Neutrophil (primary cell): Measurements from ENCODE around the gene FGF8.

Experiments used
- H3K27ac ChIP-seq: fragments of 200-600 bp; sonication (generic); 2 replicates; pipeline ENCODE4 v1.5.1; 2016; ENCODE audit warnings: mild to moderate bottlenecking, moderate library complexity
- H3K27me3 ChIP-seq: fragments of 200-600 bp; sonication (generic); 2 replicates; pipeline ENCODE4 v1.6.0; 2016; ENCODE audit warnings: mild to moderate bottlenecking
- H3K36me3 ChIP-seq: fragments of 200-600 bp; sonication (generic); 2 replicates; pipeline ENCODE4 v1.5.1; 2017
- H3K4me1 ChIP-seq, 2 experiments: fragments of 200-600 bp in 1 of 2; sonication (generic) in 1 of 2; 1 replicate in 1 of 2; 2 replicates in 1 of 2; pipeline versions ENCODE4 v1.5.1 to v1.6.1; 2013 to 2016; ENCODE audit warnings: low read depth in 1 of 2, low read length in 1 of 2, mild to moderate bottlenecking in 1 of 2, moderate library complexity in 1 of 2; ENCODE audit not compliant: control insufficient read depth in 1 of 2, insufficient read depth in 1 of 2
- H3K4me3 ChIP-seq, 2 experiments: fragments of 200-600 bp in 1 of 2; sonication (generic) in 1 of 2; 1 replicate in 1 of 2; 2 replicates in 1 of 2; pipeline ENCODE4 v1.5.1; 2013 to 2016; ENCODE audit warnings: low read depth in 1 of 2, low read length in 1 of 2, mild to moderate bottlenecking in 1 of 2, moderate library complexity in 1 of 2
- H3K9me3 ChIP-seq: fragments of 200-600 bp; sonication (generic); 2 replicates; pipeline ENCODE4 v1.5.1; 2016
- TF ChIP-seq, protein P1 (sequence below): fragments of 200-600 bp; sonication (generic); IDR thresholded peaks from 2 replicates; pipeline ENCODE4 v1.5.1; 2016; ENCODE audit warnings: antibody characterized with exemption

The FGF8 gene

DNA sequence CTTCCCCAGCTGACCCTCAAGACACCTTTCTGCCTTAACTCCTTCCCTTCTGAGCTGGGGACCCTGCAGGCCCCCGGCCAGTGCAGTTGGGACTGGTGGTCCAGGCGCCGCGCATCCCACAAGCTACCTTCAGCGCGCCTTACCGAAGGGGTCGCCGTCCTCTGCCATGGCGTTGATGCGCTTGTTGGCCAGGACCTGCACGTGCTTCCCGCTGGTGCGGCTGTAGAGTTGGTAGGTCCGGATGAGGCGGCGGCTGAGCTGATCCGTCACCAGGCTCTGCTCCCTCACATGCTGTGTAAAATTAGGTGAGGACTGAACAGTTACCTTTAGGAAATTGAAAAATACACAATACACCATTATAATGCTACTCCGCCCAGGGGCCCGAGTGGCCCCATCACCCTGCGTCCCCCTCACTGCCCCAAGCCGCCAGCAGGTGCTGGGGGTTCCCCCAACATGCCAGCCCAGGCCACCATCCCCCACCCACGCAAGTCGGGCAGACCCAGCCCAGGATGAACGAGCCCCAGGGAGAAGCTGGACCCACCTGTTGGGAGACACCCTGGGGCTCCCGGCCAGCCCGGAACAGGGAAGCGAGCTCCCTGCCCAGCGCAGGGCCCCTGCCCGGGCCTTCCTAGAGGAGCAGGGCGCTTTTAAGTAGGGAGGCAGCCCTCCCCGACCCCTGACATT lies 1.2 kb downstream of the FGF8 start:
- Histone ChIP-seq H3K27me3 (peaks cover 99% of the 10 kb centered on the region), H3K36me3 (peaks cover 3% of the 10 kb centered on the region), H3K27ac (no peak overlapping the region), H3K9me3 (no peaks in the 10 kb centered on the region), H3K4me3 (no peak overlapping the region), H3K4me1 (peaks cover 12% of the 10 kb centered on the region in 2 experiments)
- TF ChIP-seq, protein P1, sequence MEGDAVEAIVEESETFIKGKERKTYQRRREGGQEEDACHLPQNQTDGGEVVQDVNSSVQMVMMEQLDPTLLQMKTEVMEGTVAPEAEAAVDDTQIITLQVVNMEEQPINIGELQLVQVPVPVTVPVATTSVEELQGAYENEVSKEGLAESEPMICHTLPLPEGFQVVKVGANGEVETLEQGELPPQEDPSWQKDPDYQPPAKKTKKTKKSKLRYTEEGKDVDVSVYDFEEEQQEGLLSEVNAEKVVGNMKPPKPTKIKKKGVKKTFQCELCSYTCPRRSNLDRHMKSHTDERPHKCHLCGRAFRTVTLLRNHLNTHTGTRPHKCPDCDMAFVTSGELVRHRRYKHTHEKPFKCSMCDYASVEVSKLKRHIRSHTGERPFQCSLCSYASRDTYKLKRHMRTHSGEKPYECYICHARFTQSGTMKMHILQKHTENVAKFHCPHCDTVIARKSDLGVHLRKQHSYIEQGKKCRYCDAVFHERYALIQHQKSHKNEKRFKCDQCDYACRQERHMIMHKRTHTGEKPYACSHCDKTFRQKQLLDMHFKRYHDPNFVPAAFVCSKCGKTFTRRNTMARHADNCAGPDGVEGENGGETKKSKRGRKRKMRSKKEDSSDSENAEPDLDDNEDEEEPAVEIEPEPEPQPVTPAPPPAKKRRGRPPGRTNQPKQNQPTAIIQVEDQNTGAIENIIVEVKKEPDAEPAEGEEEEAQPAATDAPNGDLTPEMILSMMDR: no peak

DNA sequence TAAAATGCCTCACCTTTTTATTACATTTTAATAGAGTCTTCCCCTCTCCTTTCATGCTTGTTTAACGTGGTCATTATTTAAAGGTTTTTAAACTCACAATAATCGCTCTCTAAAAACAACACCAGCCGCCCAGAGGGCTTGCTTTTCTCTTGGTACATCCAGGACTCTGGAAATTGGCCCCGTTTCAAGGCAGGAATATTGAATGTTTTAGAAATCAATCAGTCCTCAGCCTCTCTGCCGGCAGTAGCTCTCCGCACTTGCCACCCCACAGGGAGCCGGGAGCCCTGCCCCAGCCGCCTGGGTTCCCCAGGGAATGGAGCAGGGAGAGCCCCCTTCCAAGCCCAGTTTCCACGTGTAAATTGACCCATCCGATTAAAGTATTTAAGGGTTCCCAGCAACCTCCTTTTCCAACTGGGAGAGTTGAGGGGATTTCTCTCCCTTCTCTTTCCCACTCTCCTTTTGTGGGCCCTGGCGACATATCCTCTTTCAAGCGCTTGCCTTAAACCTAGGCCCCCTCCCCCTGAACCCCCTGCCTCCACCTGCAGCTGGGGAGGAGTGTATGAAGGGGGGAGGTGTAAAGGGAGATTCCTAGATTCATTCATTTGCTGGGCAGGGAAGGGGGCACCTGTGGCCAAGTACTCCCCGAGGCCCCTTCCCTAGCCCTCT lies 1.9 kb downstream of the FGF8 start:
- no peak overlapping the region for H3K27ac ChIP-seq
- H3K36me3 ChIP-seq: peaks cover 3% of the 10 kb centered on the region
- TF ChIP-seq, protein P1: no peak
- peaks cover 99% of the 10 kb centered on the region for H3K27me3 ChIP-seq
- peaks cover 5 to 6% of the 10 kb centered on the region in 2 experiments for H3K4me1 ChIP-seq
- no peak overlapping the region for H3K4me3 ChIP-seq
- H3K9me3 ChIP-seq: no peaks in the 10 kb centered on the region

DNA sequence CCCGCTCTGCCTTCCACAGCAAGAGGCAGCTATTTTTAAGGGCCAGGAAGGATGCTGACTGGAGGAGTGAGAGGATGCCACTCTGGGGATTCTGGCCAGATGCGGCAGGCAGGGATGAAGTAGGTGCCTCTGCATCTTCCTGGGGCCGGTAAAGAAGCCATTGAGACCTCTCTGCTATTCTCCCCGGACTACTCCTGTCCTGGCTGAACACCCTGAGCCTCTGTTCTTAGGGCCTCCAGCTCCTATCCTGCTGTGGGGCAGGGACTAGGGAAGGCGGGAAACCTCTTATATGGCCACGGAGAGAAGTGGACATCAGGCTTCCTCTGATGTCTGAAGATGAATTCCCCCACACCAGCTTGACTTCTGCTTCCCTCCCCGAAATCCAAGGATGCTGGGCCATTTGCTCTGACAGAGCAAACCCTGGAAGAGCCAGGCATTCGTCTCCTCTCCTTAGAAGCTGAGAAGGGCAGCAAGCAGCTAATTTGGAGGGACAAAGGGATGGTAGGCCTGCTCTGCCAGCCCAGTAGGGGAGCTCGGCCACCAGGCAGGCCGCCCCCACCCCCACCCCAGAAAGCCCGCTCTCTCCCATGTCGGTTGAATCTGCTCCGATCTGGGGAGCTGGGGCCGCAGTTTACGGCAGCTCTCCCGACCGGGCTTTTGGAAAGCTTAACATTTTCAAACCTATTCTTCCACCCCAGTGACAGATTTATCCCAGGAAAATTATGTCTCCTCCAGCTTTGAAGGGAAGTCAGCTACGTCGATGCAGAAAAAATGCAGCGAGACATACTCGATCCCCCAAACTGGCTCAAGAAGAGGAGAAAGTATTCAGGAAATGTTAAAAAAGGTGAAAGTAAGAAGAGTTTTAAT lies 2.8 kb downstream of the FGF8 start:
- TF ChIP-seq, protein P1: no peak
- Histone ChIP-seq H3K4me1 (no peaks in the 10 kb centered on the region), H3K9me3 (no peaks in the 10 kb centered on the region), H3K4me3 (no peak overlapping the region), H3K27ac (no peak overlapping the region), H3K27me3 (peaks cover 99% of the 10 kb centered on the region), H3K36me3 (peaks cover 3% of the 10 kb centered on the region)

DNA sequence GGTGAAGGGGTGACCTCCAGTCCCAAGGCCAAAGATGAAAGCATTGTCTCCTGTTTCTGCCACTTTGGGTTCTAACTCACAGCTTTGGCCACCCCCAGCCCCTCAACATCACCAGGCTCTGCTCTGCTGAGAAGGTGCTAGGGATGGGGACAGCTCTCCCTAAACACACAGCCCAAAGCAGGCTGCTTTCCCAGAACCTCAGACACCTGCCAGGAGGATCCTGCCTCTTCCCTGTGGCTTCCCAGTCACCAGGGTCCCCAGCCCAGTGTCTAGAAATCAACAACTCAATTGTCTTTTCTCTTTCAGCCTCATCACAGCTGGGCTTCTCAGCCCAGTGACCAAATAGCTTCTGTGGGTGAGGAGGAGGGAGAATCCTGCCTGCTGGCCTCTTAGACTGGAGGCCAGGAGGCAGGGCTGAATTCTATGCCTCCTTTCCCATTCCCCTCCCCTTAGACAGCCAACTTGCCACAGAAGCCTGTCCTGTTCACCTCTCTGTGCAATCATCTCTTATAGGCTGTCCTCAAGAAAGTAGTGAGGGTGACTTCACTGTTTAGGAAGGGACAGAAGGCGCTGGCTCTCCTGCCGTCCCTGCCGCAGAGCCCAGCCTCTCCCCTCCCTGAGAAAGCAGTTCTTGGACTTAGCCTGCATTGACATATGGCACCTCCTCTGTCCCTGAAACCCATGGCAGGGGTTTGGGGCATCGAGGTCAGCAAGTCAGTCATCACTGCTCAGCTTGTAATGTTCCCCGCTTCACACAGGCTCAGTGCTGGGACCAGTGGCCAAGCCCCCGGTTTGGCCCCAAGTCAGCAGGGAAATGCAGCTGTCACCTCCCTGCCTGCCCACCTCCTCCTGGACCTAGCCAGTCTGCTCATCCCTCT lies 3.7 kb downstream of the FGF8 start:
- Histone ChIP-seq H3K9me3 (no peaks in the 10 kb centered on the region), H3K27me3 (peaks cover 99% of the 10 kb centered on the region), H3K4me3 (no peak overlapping the region), H3K27ac (no peak overlapping the region), H3K36me3 (no peaks in the 10 kb centered on the region), H3K4me1 (no peaks in the 10 kb centered on the region)
- TF ChIP-seq, protein P1: no peak

DNA sequence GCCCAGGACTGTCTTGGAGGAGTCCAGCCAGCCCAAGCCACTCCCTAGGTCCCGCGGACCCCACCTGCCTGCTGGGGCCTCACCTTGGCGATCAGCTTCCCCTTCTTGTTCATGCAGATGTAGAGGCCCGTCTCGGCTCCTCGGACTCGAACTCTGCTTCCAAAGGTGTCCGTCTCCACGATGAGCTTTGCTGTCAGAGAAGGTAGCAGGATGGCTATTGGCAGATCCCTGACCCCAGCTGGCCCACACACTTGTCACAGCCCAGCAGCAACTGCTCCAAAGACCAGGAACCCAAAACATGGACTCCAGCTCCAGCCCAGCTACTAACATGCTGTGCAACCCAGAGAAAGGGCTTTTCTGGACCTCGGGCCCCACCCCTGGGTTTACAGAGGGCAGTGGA lies 4.5 kb downstream of the FGF8 start:
- Histone ChIP-seq H3K9me3 (no peaks in the 10 kb centered on the region), H3K27me3 (peaks cover 99% of the 10 kb centered on the region)
- TF ChIP-seq, protein P1: no peak

More for the DNA sequence above, 4.5 kb downstream of the FGF8 start:
- no peaks in the 10 kb centered on the region for H3K36me3 ChIP-seq
- H3K4me1 ChIP-seq: no peaks in the 10 kb centered on the region
- no peak overlapping the region for H3K4me3 ChIP-seq
- no peak overlapping the region for H3K27ac ChIP-seq
